Stomach (tissue), 4 donors: ENCODE measurements around the gene OR2B2.

Source experiments
- CTCF ChIP-seq, 7 experiments: fragments of 450-650 bp in 4 of 7; fragments of 200-600 bp in 3 of 7; sonication (generic) in 3 of 7; IDR thresholded peaks; one replicate each; pipeline ENCODE4 v1.5.1; 2016 to 2019; ENCODE audit warnings: antibody characterized with exemption in 7 of 7, control low read depth in 2 of 7, mild to moderate bottlenecking in 1 of 7
- POLR2A ChIP-seq, 4 donors: fragments of 450-650 bp; IDR thresholded peaks; one replicate each; pipeline ENCODE4 v1.6.1; 2016; ENCODE audit warnings: antibody characterized with exemption in 4 of 4, control low read depth in 2 of 4, mild to moderate bottlenecking in 1 of 4, moderate library complexity in 1 of 4

- no peak for TF ChIP-seq POLR2A (IDR thresholded peaks at IDR 0.05)
- TF ChIP-seq CTCF (IDR thresholded peaks at IDR 0.05): no peak
Measured at GRCh38 chr6:27873021-27873940, 38.9 kb downstream of the OR2B2 start.
